SK-N-SH (cell line): ENCODE results near the gene SP2. TPM values are rescaled to one million over a fixed set of nuclear protein-coding genes. Genes with fewer than 3 reads are reported as not detected.

Experiments used
- CTCF ChIA-PET: fragments of 300-600, 350-600 bp; formaldehyde crosslinking; extraction: SDS; loops from one replicate; lab custom pipeline; 2021; lab: Yijun Ruan, JAX
- POLR2A ChIA-PET: fragments of 350-600 bp; sonication (Branson Sonifier 250); formaldehyde crosslinking; extraction: SDS; loops from one replicate; lab custom pipeline; 2020; ENCODE audit warnings: antibody characterized with exemption, inconsistent platforms; lab: Yijun Ruan, JAX
- DNase-seq: peaks from one replicate; pipeline ENCODE4 v3.0.0; 2012
- H2AFZ ChIP-seq: fragments of 200-600 bp; sonication (generic); 2 replicates; pipeline ENCODE4 v1.8.1; 2016; ENCODE audit warnings: antibody characterized with exemption, mild to moderate bottlenecking, low read depth
- H3F3A ChIP-seq: fragments of 200-600 bp; sonication (generic); replicated peaks from 2 replicates; pipeline ENCODE3; 2016; ENCODE audit warnings: antibody characterized with exemption, mild to moderate bottlenecking; ENCODE audit not compliant: insufficient read depth
- H3K27ac ChIP-seq, 2 experiments: fragments of 200-500 bp in 1 of 2; fragments of 200-600 bp in 1 of 2; sonication (Bioruptor generic) in 1 of 2; sonication (generic), shearing (Covaris generic) in 1 of 2; 2 replicates each; pipeline versions ENCODE4 v1.5.1 to v1.6.1; 2014 to 2016; ENCODE audit warnings: low read depth in 2 of 2, inconsistent platforms in 1 of 2, low read length in 1 of 2, mild to moderate bottlenecking in 1 of 2, mixed read lengths in 1 of 2
- H3K27me3 ChIP-seq: fragments of 200-600 bp; sonication (generic), shearing (Covaris generic); 2 replicates; pipeline ENCODE4 v1.6.1; 2016; ENCODE audit warnings: mixed run types; ENCODE audit not compliant: insufficient read depth
- H3K36me3 ChIP-seq, 2 experiments: fragments of 200-500 bp in 1 of 2; fragments of 200-600 bp in 1 of 2; sonication (Bioruptor generic) in 1 of 2; sonication (generic) in 1 of 2; replicated peaks in 1 of 2; 2 replicates each; pipeline versions ENCODE3 to v1.5.1; 2014 to 2016; ENCODE audit warnings: low read length in 1 of 2, mild to moderate bottlenecking in 1 of 2; ENCODE audit not compliant: insufficient read depth in 2 of 2, control insufficient read depth in 1 of 2
- H3K4me1 ChIP-seq, 2 experiments: fragments of 200-500 bp in 1 of 2; fragments of 200-600 bp in 1 of 2; sonication (Bioruptor generic) in 1 of 2; sonication (generic), shearing (Covaris generic) in 1 of 2; 2 replicates each; pipeline versions ENCODE4 v1.5.1 to v1.6.1; 2014 to 2016; ENCODE audit warnings: low read depth in 1 of 2, low read length in 1 of 2, mixed run types in 1 of 2; ENCODE audit not compliant: insufficient read depth in 2 of 2, control insufficient read depth in 1 of 2
- H3K4me2 ChIP-seq: fragments of 200-600 bp; sonication (generic), shearing (Covaris generic); 2 replicates; pipeline ENCODE4 v1.6.1; 2017; ENCODE audit warnings: mixed run types
- H3K4me3 ChIP-seq, 2 experiments: fragments of 200-500 bp in 1 of 2; fragments of 200-600 bp in 1 of 2; sonication (Bioruptor generic) in 1 of 2; sonication (generic), shearing (Covaris generic) in 1 of 2; 2 replicates each; pipeline versions ENCODE4 v1.5.1 to v1.8.1; 2014 to 2016; ENCODE audit warnings: low read depth in 2 of 2, inconsistent platforms in 1 of 2, low read length in 1 of 2, mild to moderate bottlenecking in 1 of 2, mixed read lengths in 1 of 2, moderate library complexity in 1 of 2
- H3K79me2 ChIP-seq: fragments of 200-600 bp; sonication (generic); 2 replicates; pipeline ENCODE4 v1.8.1; 2017; ENCODE audit warnings: mild to moderate bottlenecking; ENCODE audit not compliant: insufficient read depth
- H3K9ac ChIP-seq: fragments of 200-600 bp; sonication (generic); 2 replicates; pipeline ENCODE4 v1.6.1; 2017; ENCODE audit warnings: mixed run types
- H3K9me2 ChIP-seq: fragments of 200-600 bp; sonication (generic); 2 replicates; pipeline ENCODE4 v1.6.1; 2017; ENCODE audit warnings: mixed run types
- H3K9me3 ChIP-seq: fragments of 200-600 bp; sonication (generic); 2 replicates; pipeline ENCODE4 v1.6.1; 2017; ENCODE audit warnings: mixed run types, mild to moderate bottlenecking, moderate library complexity
- H4K20me1 ChIP-seq: fragments of 200-600 bp; sonication (generic); 2 replicates; pipeline ENCODE4 v1.6.1; 2017; ENCODE audit warnings: mild to moderate bottlenecking, mixed run types; ENCODE audit not compliant: insufficient read depth
- ELF1 ChIP-seq: IDR thresholded peaks from 2 replicates; pipeline ENCODE4 v1.4.0; 2012
- FOSL2 ChIP-seq: IDR thresholded peaks from 2 replicates; pipeline ENCODE4 v1.4.0; 2012; ENCODE audit warnings: low read depth, mild to moderate bottlenecking, moderate library complexity, borderline replicate concordance
- FOXJ3 ChIP-seq: sonication (generic); formaldehyde crosslinking; IDR thresholded peaks from 2 replicates; pipeline ENCODE4 v1.5.1; 2020; ENCODE audit warnings: mild to moderate bottlenecking, missing genetic modification reagents
- GABPA ChIP-seq: IDR thresholded peaks from 2 replicates; pipeline ENCODE4 v1.4.0; 2012; ENCODE audit warnings: low read depth, mild to moderate bottlenecking
- GATA2 ChIP-seq: sonication (generic); formaldehyde crosslinking; IDR thresholded peaks from 2 replicates; pipeline ENCODE4 v1.5.0; 2020; ENCODE audit warnings: mild to moderate bottlenecking, missing genetic modification reagents
- IRF3 ChIP-seq: fragments of 150-350 bp; IDR thresholded peaks from 2 replicates; pipeline ENCODE4 v1.6.1; 2016; ENCODE audit warnings: mild to moderate bottlenecking, low read depth, low read length
- JUND ChIP-seq: IDR thresholded peaks from 2 replicates; pipeline ENCODE4 v1.4.0; 2012
- MAX ChIP-seq: IDR thresholded peaks from 2 replicates; pipeline ENCODE4 v1.4.0; 2012; ENCODE audit warnings: low read depth
- MXI1 ChIP-seq: IDR thresholded peaks from 2 replicates; pipeline ENCODE4 v1.6.1; 2012; ENCODE audit warnings: mild to moderate bottlenecking, low read depth, low read length, improper control_type of control experiment
- PBX3 ChIP-seq: IDR thresholded peaks from 2 replicates; pipeline ENCODE4; 2012
- SMC3 ChIP-seq: IDR thresholded peaks from 2 replicates; pipeline ENCODE4 v1.6.1; 2012; ENCODE audit warnings: low read depth, low read length, improper control_type of control experiment
- TCF12 ChIP-seq: IDR thresholded peaks from 2 replicates; pipeline ENCODE4 v1.4.0; 2012
- USF1 ChIP-seq: IDR thresholded peaks from 2 replicates; pipeline ENCODE4 v1.4.0; 2012; ENCODE audit warnings: low read depth, borderline replicate concordance
- ZBTB33 ChIP-seq: IDR thresholded peaks from 2 replicates; pipeline ENCODE4 v1.4.0; 2012; ENCODE audit warnings: low read depth, borderline replicate concordance
- WGBS: methylation state at CpG from one replicate; pipeline ENCODE4 v1.1.6; 2017; ENCODE audit warnings: low lambda C conversion rate; 5-methylcytosine and 5-hydroxymethylcytosine counted together
- polyA plus RNA-seq, 3 experiments: library from polyadenylated mRNA; depleted of rRNA; stranded (reverse); fragments of >200 nt; gene quantifications; 2 replicates each; pipeline ENCODE4 v1.2.3, GENCODE V29; 2012
- TF ChIP-seq, protein P1 (sequence below): fragments of 150-350 bp; IDR thresholded peaks from 2 replicates; pipeline ENCODE4 v1.6.1; 2017; ENCODE audit warnings: antibody characterized with exemption, low read length, low read depth, borderline replicate concordance
- TF ChIP-seq, protein P2 (sequence below): IDR thresholded peaks from 2 replicates; pipeline ENCODE4 v1.6.1; 2012; ENCODE audit warnings: mild to moderate bottlenecking, low read depth, low read length, moderate library complexity

The SP2 gene
- polyA plus RNA-seq, 1 of the 3 experiments (the other 2 are of a cell fraction), result 16.7 TPM

GRCh38 chr17:47967607-47968252, 71.7 kb downstream of the SP2 start (continued):
- peak; percentile 92 for TF ChIP-seq FOSL2
- 0 out of 2 replicates have a peak, but pooled peaks have one; percentile 23 for TF ChIP-seq MAX
- no peak; the same call in 1 of the 2 replicates for TF ChIP-seq JUND
- TF ChIP-seq GABPA, result no peak
- TF ChIP-seq MXI1, result no peak
- TF ChIP-seq, protein P1, sequence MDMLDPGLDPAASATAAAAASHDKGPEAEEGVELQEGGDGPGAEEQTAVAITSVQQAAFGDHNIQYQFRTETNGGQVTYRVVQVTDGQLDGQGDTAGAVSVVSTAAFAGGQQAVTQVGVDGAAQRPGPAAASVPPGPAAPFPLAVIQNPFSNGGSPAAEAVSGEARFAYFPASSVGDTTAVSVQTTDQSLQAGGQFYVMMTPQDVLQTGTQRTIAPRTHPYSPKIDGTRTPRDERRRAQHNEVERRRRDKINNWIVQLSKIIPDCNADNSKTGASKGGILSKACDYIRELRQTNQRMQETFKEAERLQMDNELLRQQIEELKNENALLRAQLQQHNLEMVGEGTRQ, result no peak

- ChIA-PET CTCF (interaction anchor here (1.0 to 41.8 kb wide), 7 partner anchors 8 to 128 kb away, joined by 3 to 1752 read pairs (median 22); partner anchors contain the start of genes PNPO, PRR15L and SCRN2), POLR2A (no interaction called here)
- Histone ChIP-seq H3K9ac (no peak overlapping the region), H3K27ac (peak overlapping the region in 1 of 2 experiments; percentile 66; a peak in 1 of 4 replicates), H3K9me2 (no peaks in the 10 kb centered on the region), H3K79me2 (peaks cover 23% of the 10 kb centered on the region), H4K20me1 (no peaks in the 10 kb centered on the region), H3K4me3 (no peak overlapping the region), H2AFZ (no peak overlapping the region), H3K27me3 (no peaks in the 10 kb centered on the region), H3K9me3 (no peaks in the 10 kb centered on the region), H3F3A (peaks cover 10% of the 10 kb centered on the region), H3K36me3 (peaks cover 2 to 11% of the 10 kb centered on the region in 2 experiments), H3K4me2 (no peak overlapping the region), H3K4me1 (peaks cover 20 to 25% of the 10 kb centered on the region in 2 experiments; a peak in 3 of 4 replicates)
- 95% methylated on average over 5 of the region's 5 CpGs for WGBS
- DNase-seq, result no peak
- TF ChIP-seq FOXJ3 (CRISPR knock-in tag) (no peak), IRF3 (no peak), ELF1 (no peak), USF1 (no peak), PBX3 (no peak), ZBTB33 (no peak), GATA2 (CRISPR knock-in tag) (no peak), SMC3 (no peak), TCF12 (no peak)
- TF ChIP-seq, protein P2, sequence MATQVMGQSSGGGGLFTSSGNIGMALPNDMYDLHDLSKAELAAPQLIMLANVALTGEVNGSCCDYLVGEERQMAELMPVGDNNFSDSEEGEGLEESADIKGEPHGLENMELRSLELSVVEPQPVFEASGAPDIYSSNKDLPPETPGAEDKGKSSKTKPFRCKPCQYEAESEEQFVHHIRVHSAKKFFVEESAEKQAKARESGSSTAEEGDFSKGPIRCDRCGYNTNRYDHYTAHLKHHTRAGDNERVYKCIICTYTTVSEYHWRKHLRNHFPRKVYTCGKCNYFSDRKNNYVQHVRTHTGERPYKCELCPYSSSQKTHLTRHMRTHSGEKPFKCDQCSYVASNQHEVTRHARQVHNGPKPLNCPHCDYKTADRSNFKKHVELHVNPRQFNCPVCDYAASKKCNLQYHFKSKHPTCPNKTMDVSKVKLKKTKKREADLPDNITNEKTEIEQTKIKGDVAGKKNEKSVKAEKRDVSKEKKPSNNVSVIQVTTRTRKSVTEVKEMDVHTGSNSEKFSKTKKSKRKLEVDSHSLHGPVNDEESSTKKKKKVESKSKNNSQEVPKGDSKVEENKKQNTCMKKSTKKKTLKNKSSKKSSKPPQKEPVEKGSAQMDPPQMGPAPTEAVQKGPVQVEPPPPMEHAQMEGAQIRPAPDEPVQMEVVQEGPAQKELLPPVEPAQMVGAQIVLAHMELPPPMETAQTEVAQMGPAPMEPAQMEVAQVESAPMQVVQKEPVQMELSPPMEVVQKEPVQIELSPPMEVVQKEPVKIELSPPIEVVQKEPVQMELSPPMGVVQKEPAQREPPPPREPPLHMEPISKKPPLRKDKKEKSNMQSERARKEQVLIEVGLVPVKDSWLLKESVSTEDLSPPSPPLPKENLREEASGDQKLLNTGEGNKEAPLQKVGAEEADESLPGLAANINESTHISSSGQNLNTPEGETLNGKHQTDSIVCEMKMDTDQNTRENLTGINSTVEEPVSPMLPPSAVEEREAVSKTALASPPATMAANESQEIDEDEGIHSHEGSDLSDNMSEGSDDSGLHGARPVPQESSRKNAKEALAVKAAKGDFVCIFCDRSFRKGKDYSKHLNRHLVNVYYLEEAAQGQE, result no peak
Observed at GRCh38 chr17:47968836-47969235, 72.8 kb downstream of the SP2 start.
